ENCODE measurements around the gene PPP1R18. TPM values are rescaled to one million over a fixed set of nuclear protein-coding genes. Genes with fewer than 3 reads are reported as not detected.

Gene PPP1R18
- total and polyA plus RNA-seq, 9 of the 15 experiments (the other 6 are each of a cell fraction or from before 2014, with no cell fraction given): 12.0 to 99.2 (median 42.6) TPM

DNA sequence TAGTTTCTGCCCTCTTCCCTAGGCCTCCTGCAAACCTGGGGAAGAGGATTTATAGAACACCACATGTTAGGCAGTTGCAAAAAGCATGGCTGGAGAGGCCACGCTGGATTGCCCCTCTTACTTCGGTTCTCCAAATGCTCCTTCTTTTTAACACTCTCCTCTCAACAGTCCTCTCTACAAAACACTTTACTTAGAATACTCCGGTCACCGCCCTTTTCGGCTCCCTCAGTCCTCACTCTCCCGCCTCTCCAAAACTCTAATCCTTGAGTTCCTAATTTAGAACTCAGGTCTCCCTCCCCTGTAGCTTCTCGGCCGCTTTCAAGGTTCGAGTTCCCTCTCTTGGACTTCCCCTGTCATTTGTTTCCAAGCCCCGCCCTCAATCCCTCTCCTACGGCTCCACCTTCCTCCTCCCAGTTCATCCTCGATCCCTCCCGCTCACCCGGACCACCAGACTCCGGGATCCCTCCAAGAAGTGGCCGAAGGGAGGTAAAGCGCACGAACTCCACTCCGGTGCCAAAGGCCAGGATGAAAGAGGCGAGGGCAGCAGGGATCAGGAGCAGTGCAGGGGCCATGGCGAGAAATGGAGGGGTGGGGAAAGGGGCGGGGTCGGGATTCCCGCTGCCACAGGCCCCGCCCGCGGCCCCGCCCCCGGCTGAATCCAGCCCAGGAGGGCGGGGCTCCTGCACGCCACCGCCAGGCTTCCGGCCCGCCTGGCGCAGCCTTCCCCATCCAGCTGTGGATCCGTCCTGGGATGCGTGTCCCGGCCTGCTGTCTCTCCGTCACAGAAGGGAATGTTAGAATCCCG is 4.2 kb upstream of the PPP1R18 start, which contains the start of gene NRM (continued):
- TF ChIP-seq, protein P1, sequence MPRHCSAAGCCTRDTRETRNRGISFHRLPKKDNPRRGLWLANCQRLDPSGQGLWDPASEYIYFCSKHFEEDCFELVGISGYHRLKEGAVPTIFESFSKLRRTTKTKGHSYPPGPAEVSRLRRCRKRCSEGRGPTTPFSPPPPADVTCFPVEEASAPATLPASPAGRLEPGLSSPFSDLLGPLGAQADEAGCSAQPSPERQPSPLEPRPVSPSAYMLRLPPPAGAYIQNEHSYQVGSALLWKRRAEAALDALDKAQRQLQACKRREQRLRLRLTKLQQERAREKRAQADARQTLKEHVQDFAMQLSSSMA (CRISPR knock-in tag; IDR thresholded peaks at IDR 0.05): no peak
- TF ChIP-seq ZNF431 (CRISPR knock-in tag; IDR thresholded peaks at IDR 0.05): no peak
- peak; percentile 31 for TF ChIP-seq TAF1 (IDR thresholded peaks at IDR 0.05; ENCODE audit: control insufficient read depth, extremely low read depth, insufficient read depth, low read length, severe bottlenecking)
- peak; percentile 76 for TF ChIP-seq ZBTB40 (IDR thresholded peaks at IDR 0.05)
- TF ChIP-seq ZBTB40 (CRISPR knock-in tag; IDR thresholded peaks at IDR 0.05): no peak
- no peak for TF ChIP-seq SLC30A9 (CRISPR knock-in tag; IDR thresholded peaks at IDR 0.05)
- no peak for TF ChIP-seq STAG1 (CRISPR knock-in tag; IDR thresholded peaks at IDR 0.05; ENCODE audit: borderline replicate concordance)
- 0 out of 2 replicates have a peak, but pooled peaks have one; percentile 21 for TF ChIP-seq ZNF740 (CRISPR knock-in tag; IDR thresholded peaks at IDR 0.05)
- no peak for TF ChIP-seq ZNF740 (tag; IDR thresholded peaks at IDR 0.05)
- no peak for TF ChIP-seq U2AF1 (optimal IDR thresholded peaks at IDR 0.05; ENCODE audit: low read depth, low read length)
- TF ChIP-seq, protein P2, sequence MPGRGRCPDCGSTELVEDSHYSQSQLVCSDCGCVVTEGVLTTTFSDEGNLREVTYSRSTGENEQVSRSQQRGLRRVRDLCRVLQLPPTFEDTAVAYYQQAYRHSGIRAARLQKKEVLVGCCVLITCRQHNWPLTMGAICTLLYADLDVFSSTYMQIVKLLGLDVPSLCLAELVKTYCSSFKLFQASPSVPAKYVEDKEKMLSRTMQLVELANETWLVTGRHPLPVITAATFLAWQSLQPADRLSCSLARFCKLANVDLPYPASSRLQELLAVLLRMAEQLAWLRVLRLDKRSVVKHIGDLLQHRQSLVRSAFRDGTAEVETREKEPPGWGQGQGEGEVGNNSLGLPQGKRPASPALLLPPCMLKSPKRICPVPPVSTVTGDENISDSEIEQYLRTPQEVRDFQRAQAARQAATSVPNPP (IDR thresholded peaks at IDR 0.05; ENCODE audit: borderline replicate concordance, insufficient read depth, insufficient read length): no peak
- TF ChIP-seq NR2F6 (CRISPR knock-in tag; IDR thresholded peaks at IDR 0.05): no peak
